ENCODE measurements around the gene TTLL11. TPM values are rescaled to one million over a fixed set of nuclear protein-coding genes. Genes with fewer than 3 reads are reported as not detected.
A peak's percentile ranks its signal among the peaks of the same experiment; 100 is the strongest.

The TTLL11 gene
- total and polyA plus RNA-seq, 4 donors = 1.4 to 4.5 (median 3.6) TPM

DNA sequence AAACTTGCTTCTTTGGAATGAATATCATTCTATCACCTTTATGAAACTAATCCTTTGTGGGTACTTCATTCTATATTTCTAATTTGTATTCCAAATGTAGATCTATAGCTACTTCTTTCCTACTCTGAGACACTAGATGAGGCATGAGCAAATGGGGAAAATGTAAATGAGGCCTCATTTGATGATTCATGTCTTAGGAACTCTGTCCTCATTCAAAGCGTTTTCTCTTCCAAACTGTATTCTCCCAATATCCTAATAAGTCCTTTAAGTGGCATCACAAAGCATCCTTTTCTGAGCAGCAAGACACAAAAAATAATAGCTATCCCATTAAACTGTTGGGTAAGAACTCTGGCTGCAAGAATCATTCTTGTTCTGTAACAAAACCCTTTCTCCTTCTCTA lies 56.1 kb downstream of the TTLL11 start:
- H3K9ac ChIP-seq (ENCODE audit: low read depth in 1 of 2, low read length in 2 of 2) = no peak overlapping the region
- H3K4me1 ChIP-seq (ENCODE audit: control insufficient read depth in 4 of 4, insufficient read depth in 4 of 4, low read length in 3 of 4) = peaks cover 2 to 9% (median 7%) of the 10 kb centered on the region in 4 donors
- WGBS = 90% methylated on average over 1 of the region's 1 CpG
- H3K36me3 ChIP-seq (ENCODE audit: control insufficient read depth in 4 of 4, insufficient read depth in 3 of 4, low read depth in 1 of 4, low read length in 3 of 4) = peaks cover 0 to 9% (median 3%) of the 10 kb centered on the region in 4 donors
- no peak for TF ChIP-seq JUND (IDR thresholded peaks at IDR 0.05)
- TF ChIP-seq GABPA (IDR thresholded peaks at IDR 0.05 in 1 of 2, conservative IDR thresholded peaks at IDR 0.05 in 1 of 2) = no peak
- TF ChIP-seq NR2F2 (IDR thresholded peaks at IDR 0.05) = no peak
- TF ChIP-seq RAD21 (IDR thresholded peaks at IDR 0.05) = no peak
- TF ChIP-seq TAF1 (conservative IDR thresholded peaks at IDR 0.05) = no peak
- TF ChIP-seq HNF4A (conservative IDR thresholded peaks at IDR 0.05) = no peak
- no peak for TF ChIP-seq EGR1 (IDR thresholded peaks at IDR 0.05; ENCODE audit: low read depth in 2 of 2)
- TF ChIP-seq HNF4G (IDR thresholded peaks at IDR 0.05) = no peak
- no peak for TF ChIP-seq FOXA2 (IDR thresholded peaks at IDR 0.05)
- TF ChIP-seq, protein P1, sequence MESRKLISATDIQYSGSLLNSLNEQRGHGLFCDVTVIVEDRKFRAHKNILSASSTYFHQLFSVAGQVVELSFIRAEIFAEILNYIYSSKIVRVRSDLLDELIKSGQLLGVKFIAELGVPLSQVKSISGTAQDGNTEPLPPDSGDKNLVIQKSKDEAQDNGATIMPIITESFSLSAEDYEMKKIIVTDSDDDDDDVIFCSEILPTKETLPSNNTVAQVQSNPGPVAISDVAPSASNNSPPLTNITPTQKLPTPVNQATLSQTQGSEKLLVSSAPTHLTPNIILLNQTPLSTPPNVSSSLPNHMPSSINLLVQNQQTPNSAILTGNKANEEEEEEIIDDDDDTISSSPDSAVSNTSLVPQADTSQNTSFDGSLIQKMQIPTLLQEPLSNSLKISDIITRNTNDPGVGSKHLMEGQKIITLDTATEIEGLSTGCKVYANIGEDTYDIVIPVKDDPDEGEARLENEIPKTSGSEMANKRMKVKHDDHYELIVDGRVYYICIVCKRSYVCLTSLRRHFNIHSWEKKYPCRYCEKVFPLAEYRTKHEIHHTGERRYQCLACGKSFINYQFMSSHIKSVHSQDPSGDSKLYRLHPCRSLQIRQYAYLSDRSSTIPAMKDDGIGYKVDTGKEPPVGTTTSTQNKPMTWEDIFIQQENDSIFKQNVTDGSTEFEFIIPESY (IDR thresholded peaks at IDR 0.05) = no peak
- TF ChIP-seq, protein P2, sequence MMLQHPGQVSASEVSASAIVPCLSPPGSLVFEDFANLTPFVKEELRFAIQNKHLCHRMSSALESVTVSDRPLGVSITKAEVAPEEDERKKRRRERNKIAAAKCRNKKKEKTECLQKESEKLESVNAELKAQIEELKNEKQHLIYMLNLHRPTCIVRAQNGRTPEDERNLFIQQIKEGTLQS (IDR thresholded peaks at IDR 0.05) = no peak
- no peak for TF ChIP-seq FOXA1 (IDR thresholded peaks at IDR 0.05)
- TF ChIP-seq RXRA (IDR thresholded peaks at IDR 0.05) = no peak
- TF ChIP-seq SP1 (IDR thresholded peaks at IDR 0.05) = no peak
- no peak for TF ChIP-seq YY1 (IDR thresholded peaks at IDR 0.05)
- no peak overlapping the region for H3K4me3 ChIP-seq (ENCODE audit: low read depth in 1 of 3, low read length in 3 of 3)
- DNase-seq (ENCODE audit: low spot score) = no peak
- no peaks in the 10 kb centered on the region for H3K9me3 ChIP-seq (ENCODE audit: control insufficient read depth in 4 of 4, low read length in 3 of 4)
- H3K27me3 ChIP-seq (ENCODE audit: control insufficient read depth in 4 of 4, insufficient read depth in 4 of 4, low read length in 3 of 4) = no peaks in the 10 kb centered on the region
- no peak overlapping the region for H3K27ac ChIP-seq (ENCODE audit: low read depth in 1 of 2, low read length in 2 of 2)

DNA sequence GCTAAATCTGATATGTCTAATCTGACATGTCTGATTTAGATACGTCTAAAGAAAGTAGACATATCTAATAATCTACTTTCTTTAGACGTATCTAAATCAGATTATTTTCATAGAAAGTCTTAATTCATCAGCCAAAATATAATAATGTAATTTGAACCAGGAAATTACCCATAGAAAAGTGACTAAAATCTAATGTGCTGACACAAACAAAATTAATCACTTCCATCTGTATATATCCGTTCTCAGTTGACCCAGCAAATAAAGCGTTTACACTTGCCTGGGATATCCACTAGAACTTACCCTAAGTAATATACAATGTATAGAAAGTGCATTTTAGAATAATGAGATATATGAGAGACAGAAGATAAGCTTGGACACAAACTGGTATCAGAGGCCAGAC lies 56.7 kb downstream of the TTLL11 start:
- DNase-seq (ENCODE audit: low spot score) = no peak
- WGBS = 91% methylated on average over 4 of the region's 4 CpGs
- H3K9ac ChIP-seq (ENCODE audit: low read depth in 1 of 2, low read length in 2 of 2) = no peak overlapping the region

DNA sequence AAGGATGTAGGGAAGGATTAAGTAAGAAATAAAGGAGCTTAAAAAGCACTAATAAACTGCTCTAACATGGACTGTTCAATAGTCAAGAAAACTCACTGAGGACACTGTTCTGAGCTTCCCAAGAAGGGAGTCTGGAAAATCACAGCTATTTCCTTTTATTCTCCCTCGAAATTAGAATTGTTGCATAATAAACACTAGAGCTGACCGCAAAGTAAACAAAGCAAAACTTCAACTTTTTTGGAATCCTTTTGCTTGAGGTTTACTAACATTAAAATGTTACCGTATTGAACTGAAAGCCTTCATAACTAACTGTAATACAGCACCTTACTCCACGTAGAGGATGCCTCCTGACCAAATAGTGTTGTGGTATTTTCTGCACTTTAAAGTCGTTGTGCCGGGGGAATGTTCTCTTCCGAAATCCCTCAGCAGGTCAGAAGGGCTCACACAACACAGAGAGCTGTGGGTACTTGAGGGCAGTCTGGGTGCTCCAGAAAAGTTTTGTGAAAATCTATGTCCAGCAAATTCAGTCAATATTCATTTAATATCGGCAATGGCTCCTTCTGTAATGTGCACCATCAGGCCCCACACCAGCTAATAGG lies 59.2 kb downstream of the TTLL11 start:
- DNase-seq (ENCODE audit: low spot score) = no peak
- Histone ChIP-seq H3K27me3 (ENCODE audit: control insufficient read depth in 4 of 4, insufficient read depth in 4 of 4, low read length in 3 of 4) (no peaks in the 10 kb centered on the region), H3K4me1 (ENCODE audit: control insufficient read depth in 4 of 4, insufficient read depth in 4 of 4, low read length in 3 of 4) (peaks cover 2 to 21% (median 18%) of the 10 kb centered on the region in 4 donors), H3K9me3 (ENCODE audit: control insufficient read depth in 4 of 4, low read length in 3 of 4) (no peaks in the 10 kb centered on the region), H3K9ac (ENCODE audit: low read depth in 1 of 2, low read length in 2 of 2) (no peak overlapping the region), H3K36me3 (ENCODE audit: control insufficient read depth in 4 of 4, insufficient read depth in 3 of 4, low read depth in 1 of 4, low read length in 3 of 4) (peaks cover 0 to 9% (median 3%) of the 10 kb centered on the region in 4 donors), H3K4me3 (ENCODE audit: low read depth in 1 of 3, low read length in 3 of 3) (no peak overlapping the region), H3K27ac (ENCODE audit: low read depth in 1 of 2, low read length in 2 of 2) (no peak overlapping the region)
- TF ChIP-seq, protein P2 (IDR thresholded peaks at IDR 0.05) = no peak
- peak; percentile 35 for TF ChIP-seq FOXA2 (IDR thresholded peaks at IDR 0.05)
- WGBS = 73% methylated on average over 8 of the region's 8 CpGs

More for the DNA sequence above, 56.7 kb downstream of the TTLL11 start:
- H3K9me3 ChIP-seq (ENCODE audit: control insufficient read depth in 4 of 4, low read length in 3 of 4) = no peaks in the 10 kb centered on the region
- no peak overlapping the region for H3K27ac ChIP-seq (ENCODE audit: low read depth in 1 of 2, low read length in 2 of 2)
- H3K4me3 ChIP-seq (ENCODE audit: low read depth in 1 of 3, low read length in 3 of 3) = no peak overlapping the region
- H3K36me3 ChIP-seq (ENCODE audit: control insufficient read depth in 4 of 4, insufficient read depth in 3 of 4, low read depth in 1 of 4, low read length in 3 of 4) = peaks cover 0 to 9% (median 3%) of the 10 kb centered on the region in 4 donors
- H3K4me1 ChIP-seq (ENCODE audit: control insufficient read depth in 4 of 4, insufficient read depth in 4 of 4, low read length in 3 of 4) = peaks cover 2 to 14% (median 12%) of the 10 kb centered on the region in 4 donors
- H3K27me3 ChIP-seq (ENCODE audit: control insufficient read depth in 4 of 4, insufficient read depth in 4 of 4, low read length in 3 of 4) = no peaks in the 10 kb centered on the region
- no peak for TF ChIP-seq GABPA (IDR thresholded peaks at IDR 0.05 in 1 of 2, conservative IDR thresholded peaks at IDR 0.05 in 1 of 2)
- no peak for TF ChIP-seq RXRA (IDR thresholded peaks at IDR 0.05)
- TF ChIP-seq, protein P3, sequence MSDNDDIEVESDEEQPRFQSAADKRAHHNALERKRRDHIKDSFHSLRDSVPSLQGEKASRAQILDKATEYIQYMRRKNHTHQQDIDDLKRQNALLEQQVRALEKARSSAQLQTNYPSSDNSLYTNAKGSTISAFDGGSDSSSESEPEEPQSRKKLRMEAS (IDR thresholded peaks at IDR 0.05) = no peak
- no peak for TF ChIP-seq RAD21 (IDR thresholded peaks at IDR 0.05)
- no peak for TF ChIP-seq HNF4A (conservative IDR thresholded peaks at IDR 0.05)
- TF ChIP-seq JUND (IDR thresholded peaks at IDR 0.05) = no peak
- no peak for TF ChIP-seq YY1 (IDR thresholded peaks at IDR 0.05)
